IMR-90 (cell line): ENCODE data around the gene DNAH8. TPM values are rescaled to one million over a fixed set of nuclear protein-coding genes. Genes with fewer than 3 reads are reported as not detected.

Experiments used
- ATAC-seq: fragments of 200-7000 bp; cut with Tn5 transposase; 2 replicates; pipeline ENCODE4 v1.9.1; 2020; ENCODE audit warnings: low read depth, mild to moderate bottlenecking, moderate library complexity
- BruUV-seq: library from RNA; stranded (reverse); fragments of 400-500 nt; replicated peaks from 2 replicates; lab custom pipeline; 2021; lab: Mats Ljungman, UMichigan
- CTCF ChIA-PET: fragments of 300-600 bp; formaldehyde crosslinking; extraction: SDS; loops from one replicate; lab custom pipeline; 2021; ENCODE audit warnings: antibody characterized with exemption; lab: Yijun Ruan, JAX
- POLR2A ChIA-PET: fragments of 300-600 bp; sonication (Branson Sonifier 250); formaldehyde crosslinking; loops from one replicate; lab custom pipeline; 2022; ENCODE audit warnings: antibody characterized with exemption; ENCODE audit not compliant: unreplicated experiment; lab: Charles Lee
- DNase-seq: peaks from one replicate; pipeline ENCODE4 v3.0.0; 2013
- H2AFZ ChIP-seq: replicated peaks from 2 replicates; pipeline ENCODE3; 2013; ENCODE audit warnings: low read length, mild to moderate bottlenecking; ENCODE audit not compliant: poor library complexity
- H2AK5ac ChIP-seq: 2 replicates; pipeline ENCODE4 v1.6.1; 2013; ENCODE audit warnings: low read depth, low read length, inconsistent platforms
- H2AK9ac ChIP-seq: replicated peaks from 2 replicates; pipeline ENCODE3; 2013; ENCODE audit warnings: mild to moderate bottlenecking, low read depth, low read length, moderate library complexity; ENCODE audit not compliant: poor library complexity
- H2BK120ac ChIP-seq: 2 replicates; pipeline ENCODE4 v1.6.1; 2013; ENCODE audit warnings: low read depth, low read length, inconsistent platforms
- H2BK15ac ChIP-seq: 3 replicates; pipeline ENCODE4 v1.6.1; 2013; ENCODE audit warnings: low read depth, low read length, inconsistent platforms
- H2BK20ac ChIP-seq: 2 replicates; pipeline ENCODE4 v1.6.1; 2013; ENCODE audit warnings: low read depth, mild to moderate bottlenecking, inconsistent platforms, low read length, moderate library complexity
- H2BK5ac ChIP-seq: 2 replicates; pipeline ENCODE4 v1.6.1; 2013; ENCODE audit warnings: mild to moderate bottlenecking, low read depth, low read length, inconsistent platforms; ENCODE audit not compliant: poor library complexity, severe bottlenecking
- H3K14ac ChIP-seq: replicated peaks from 2 replicates; pipeline ENCODE4 v1.6.1; 2013; ENCODE audit warnings: low read depth, low read length, inconsistent platforms
- H3K18ac ChIP-seq: 2 replicates; pipeline ENCODE4 v1.6.1; 2013; ENCODE audit warnings: low read depth, low read length, control low read depth
- H3K23ac ChIP-seq: 2 replicates; pipeline ENCODE4 v1.6.1; 2013; ENCODE audit warnings: low read depth, low read length, inconsistent platforms
- H3K27ac ChIP-seq: 2 replicates; pipeline ENCODE4 v1.5.1; 2013; ENCODE audit warnings: mild to moderate bottlenecking, control low read depth, low read length; ENCODE audit not compliant: insufficient read depth
- H3K27me3 ChIP-seq: 2 replicates; pipeline ENCODE4 v1.6.1; 2013; ENCODE audit warnings: low read length; ENCODE audit not compliant: control insufficient read depth, insufficient read depth
- H3K36me3 ChIP-seq: 2 replicates; pipeline ENCODE4 v1.6.1; 2013; ENCODE audit warnings: low read length, mixed read lengths; ENCODE audit not compliant: control insufficient read depth, insufficient read depth
- H3K4ac ChIP-seq: 2 replicates; pipeline ENCODE4 v1.6.1; 2013; ENCODE audit warnings: low read depth, low read length, inconsistent platforms
- H3K4me1 ChIP-seq: 2 replicates; pipeline ENCODE4 v1.6.1; 2013; ENCODE audit warnings: low read length, mixed read lengths; ENCODE audit not compliant: control insufficient read depth, insufficient read depth
- H3K4me2 ChIP-seq: 2 replicates; pipeline ENCODE4 v1.6.1; 2013; ENCODE audit warnings: low read depth, mild to moderate bottlenecking, control low read depth, low read length, moderate library complexity
- H3K4me3 ChIP-seq: 2 replicates; pipeline ENCODE4 v1.5.1; 2013; ENCODE audit warnings: low read depth, mild to moderate bottlenecking, control low read depth, low read length, moderate library complexity; ENCODE audit not compliant: insufficient read depth
- H3K56ac ChIP-seq: 2 replicates; pipeline ENCODE4 v1.6.1; 2013; ENCODE audit warnings: low read length, inconsistent platforms; ENCODE audit not compliant: insufficient read depth; ENCODE audit errors: extremely low read depth
- H3K79me1 ChIP-seq, 2 experiments: 2 replicates each; pipeline ENCODE4 v1.6.1; 2013; ENCODE audit warnings: low read length in 2 of 2, inconsistent platforms in 1 of 2, low read depth in 1 of 2
- H3K9ac ChIP-seq: 2 replicates; pipeline ENCODE4 v1.6.1; 2013; ENCODE audit warnings: low read depth, low read length, control low read depth
- H3K9me1 ChIP-seq: 2 replicates; pipeline ENCODE4 v1.6.1; 2013; ENCODE audit warnings: low read length, inconsistent platforms; ENCODE audit not compliant: insufficient read depth
- H3K9me3 ChIP-seq: 2 replicates; pipeline ENCODE4 v1.6.1; 2013; ENCODE audit warnings: low read length; ENCODE audit not compliant: control insufficient read depth, insufficient read depth
- H4K20me1 ChIP-seq: 2 replicates; pipeline ENCODE4 v1.6.1; 2013; ENCODE audit warnings: low read length, inconsistent platforms; ENCODE audit not compliant: insufficient read depth
- H4K5ac ChIP-seq: 2 replicates; pipeline ENCODE4 v1.6.1; 2013; ENCODE audit warnings: mild to moderate bottlenecking, low read depth, low read length, control low read depth
- H4K8ac ChIP-seq, 2 experiments: 2 replicates each; pipeline ENCODE4 v1.6.1; 2013; ENCODE audit warnings: low read depth in 2 of 2, low read length in 2 of 2, control low read depth in 1 of 2, inconsistent platforms in 1 of 2
- H4K91ac ChIP-seq: 2 replicates; pipeline ENCODE4 v1.6.1; 2013; ENCODE audit warnings: low read depth, low read length, inconsistent platforms; ENCODE audit not compliant: insufficient read depth
- BHLHE40 ChIP-seq: fragments of 150-350 bp; IDR thresholded peaks from 2 replicates; pipeline ENCODE4 v1.6.1; 2016; ENCODE audit warnings: mild to moderate bottlenecking, low read depth, low read length
- CEBPB ChIP-seq: IDR thresholded peaks from 2 replicates; pipeline ENCODE4 v1.6.1; 2012; ENCODE audit warnings: low read depth, low read length, improper control_type of control experiment
- CHD1 ChIP-seq: IDR thresholded peaks from 2 replicates; pipeline ENCODE4 v1.6.1; 2012; ENCODE audit warnings: low read depth, low read length, improper control_type of control experiment
- CTCF ChIP-seq: conservative IDR thresholded peaks from 2 replicates; pipeline ENCODE4 v1.5.1; 2012; ENCODE audit warnings: mild to moderate bottlenecking, low read depth, low read length, improper control_type of control experiment
- ELK1 ChIP-seq: fragments of 150-350 bp; IDR thresholded peaks from 2 replicates; pipeline ENCODE4 v1.6.1; 2016; ENCODE audit warnings: low read depth, mild to moderate bottlenecking, low read length, moderate library complexity, borderline replicate concordance
- FOS ChIP-seq: fragments of 150-350 bp; IDR thresholded peaks from 2 replicates; pipeline ENCODE4 v1.6.1; 2016; ENCODE audit warnings: low read depth, low read length
- MAFK ChIP-seq: IDR thresholded peaks from 2 replicates; pipeline ENCODE4 v1.6.1; 2012; ENCODE audit warnings: low read depth, low read length, improper control_type of control experiment
- MAZ ChIP-seq: IDR thresholded peaks from 2 replicates; pipeline ENCODE4 v1.6.1; 2012; ENCODE audit warnings: low read depth, mild to moderate bottlenecking, low read length, improper control_type of control experiment, moderate library complexity, borderline replicate concordance
- MXI1 ChIP-seq: IDR thresholded peaks from 2 replicates; pipeline ENCODE4 v1.6.1; 2012; ENCODE audit warnings: low read depth, mild to moderate bottlenecking, low read length, moderate library complexity, borderline replicate concordance
- NFE2L2 ChIP-seq: fragments of 150-350 bp; IDR thresholded peaks from 2 replicates; pipeline ENCODE4 v1.6.1; 2016; ENCODE audit warnings: low read depth, mild to moderate bottlenecking, low read length
- POLR2A ChIP-seq: IDR thresholded peaks from 2 replicates; pipeline ENCODE4 v1.6.1; 2012; ENCODE audit warnings: mild to moderate bottlenecking, low read depth, low read length
- RAD21 ChIP-seq: IDR thresholded peaks from 2 replicates; pipeline ENCODE4 v1.6.1; 2012; ENCODE audit warnings: low read length, improper control_type of control experiment
- RCOR1 ChIP-seq: IDR thresholded peaks from 2 replicates; pipeline ENCODE4 v1.6.1; 2012; ENCODE audit warnings: mild to moderate bottlenecking, low read length, improper control_type of control experiment; ENCODE audit not compliant: insufficient replicate concordance
- RFX5 ChIP-seq: IDR thresholded peaks from 2 replicates; pipeline ENCODE4 v1.8.0; 2012; ENCODE audit warnings: low read depth, mild to moderate bottlenecking, low read length, moderate library complexity
- SMC3 ChIP-seq: fragments of 150-350 bp; IDR thresholded peaks from 2 replicates; pipeline ENCODE4 v1.6.1; 2016; ENCODE audit warnings: low read depth, mild to moderate bottlenecking, antibody characterized with exemption, low read length, moderate library complexity
- USF2 ChIP-seq: fragments of 150-350 bp; IDR thresholded peaks from 2 replicates; pipeline ENCODE4 v1.6.1; 2017; ENCODE audit warnings: mild to moderate bottlenecking, antibody characterized with exemption, low read length, low read depth
- dilution Hi-C: fragments of 300-500 bp; cut with HindIII; formaldehyde crosslinking; loops from one replicate; pipeline ENCODE4 v1.14.3; 2018; ENCODE audit warnings: low sequenced_read_pairs; ENCODE audit not compliant: unreplicated experiment
- in situ Hi-C: fragments of 300-500 bp; cut with MboI; formaldehyde crosslinking; loops from 3 replicates; pipeline ENCODE4 v1.14.3; 2019; ENCODE audit warnings: low sequenced_read_pairs, inconsistent platforms, mixed read lengths
- intact Hi-C: fragments of 100-400 bp; cut with micrococcal nuclease; formaldehyde crosslinking; loops from 2 replicates; pipeline ENCODE4 v1.10.0; 2022
- polyA plus RNA-seq, 3 experiments: library from polyadenylated mRNA; depleted of rRNA; stranded (reverse); fragments of >200 nt; gene quantifications; 2 replicates each; pipeline ENCODE4 v1.2.3, GENCODE V29; 2012; ENCODE audit warnings: low replicate concordance in 1 of 3
- total RNA-seq: library from RNA; depleted of rRNA; stranded (reverse); fragments of >200 nt; gene quantifications from 2 replicates; pipeline ENCODE4 v1.2.3, GENCODE V29; 2012

DNAH8 gene
- total and polyA plus RNA-seq, 2 of the 4 experiments (the other 2 are of a cell fraction), result not detected

GRCh38 chr6:38957426-38957825, 242.3 kb downstream of the DNAH8 start:
- no peak for DNase-seq
- no peak for ATAC-seq
- H2BK15ac ChIP-seq, result no peak overlapping the region
- H3K4me3 ChIP-seq, result no peak overlapping the region
- no peaks in the 10 kb centered on the region for H3K27me3 ChIP-seq
- no peak overlapping the region for H4K5ac ChIP-seq
- no peak for TF ChIP-seq MAFK
- no peak for TF ChIP-seq CTCF
- no peak for TF ChIP-seq RCOR1
- no peak for TF ChIP-seq FOS
- TF ChIP-seq RFX5, result no peak
- no peak for TF ChIP-seq ELK1
- TF ChIP-seq BHLHE40, result no peak
- no peak for TF ChIP-seq MXI1
- TF ChIP-seq RAD21, result no peak
- TF ChIP-seq NFE2L2, result no peak
- no peak for TF ChIP-seq CEBPB
- TF ChIP-seq SMC3, result no peak
- TF ChIP-seq MAZ, result no peak
- no peak for TF ChIP-seq POLR2A
- TF ChIP-seq USF2, result no peak
- no peak for TF ChIP-seq CHD1
- in situ Hi-C loops (no loop called here), dilution Hi-C loops (no loop called here), intact Hi-C loops (no loop called here)
- H3K18ac ChIP-seq, result no peak overlapping the region
- POLR2A ChIA-PET, result no interaction called here
- H2AFZ ChIP-seq, result no peak overlapping the region
- H3K9me1 ChIP-seq, result no peaks in the 10 kb centered on the region
- no peak overlapping the region for H2AK9ac ChIP-seq
- H3K9me3 ChIP-seq, result no peaks in the 10 kb centered on the region
- H3K27ac ChIP-seq, result no peak overlapping the region
- no peaks in the 10 kb centered on the region for H3K4me1 ChIP-seq
- H2AK5ac ChIP-seq, result no peak overlapping the region
- CTCF ChIA-PET, result no interaction called here
- no peak overlapping the region for H3K4ac ChIP-seq
- no peak overlapping the region for H3K4me2 ChIP-seq
- no peak overlapping the region for H2BK5ac ChIP-seq
- H3K14ac ChIP-seq, result no peak overlapping the region
- H2BK20ac ChIP-seq, result no peak overlapping the region
- no peak overlapping the region for H3K56ac ChIP-seq
- no peak overlapping the region for H4K8ac ChIP-seq
- no peaks in the 10 kb centered on the region for H3K79me1 ChIP-seq
- H3K36me3 ChIP-seq, result no peaks in the 10 kb centered on the region
- no peak overlapping the region for H3K9ac ChIP-seq
- no peak overlapping the region for H3K23ac ChIP-seq
- H4K20me1 ChIP-seq, result no peaks in the 10 kb centered on the region
- H4K91ac ChIP-seq, result no peak overlapping the region
- H2BK120ac ChIP-seq, result no peak overlapping the region
- no TSS peak for BruUV-seq
